Ureter (tissue), 1 donor: ENCODE data around the gene AKAP13. TPM values are rescaled to one million over a fixed set of nuclear protein-coding genes. Genes with fewer than 3 reads are reported as not detected.
A peak's percentile ranks its signal among the peaks of the same experiment; 100 is the strongest.

Experiments
- DNase-seq: peaks from one replicate; pipeline ENCODE4 v3.0.0-alpha.2; 2020; ENCODE audit warnings: low spot score
- total RNA-seq: library from RNA; stranded (reverse); gene quantifications from one replicate; pipeline ENCODE4 v1.2.4, GENCODE V29; 2023
- donor health status: DM: yes; HTN: yes; CAD: no.

AKAP13 gene
- total RNA-seq, 1 donor from 2014 or later, result 264 TPM

GRCh38 chr15:85407421-85408269 is 27.2 kb downstream of the AKAP13 start:
- DNase-seq, result no peak

- DNase-seq, result no peak
Observed at GRCh38 chr15:85408270-85408746, 27.9 kb downstream of the AKAP13 start.

- DNase-seq, result no peak
Observed at GRCh38 chr15:85412066-85412465, 31.7 kb downstream of the AKAP13 start.

GRCh38 chr15:85412956-85413854 is 32.8 kb downstream of the AKAP13 start:
- DNase-seq, result peak; percentile 66

- DNase-seq, result no peak
Observed at GRCh38 chr15:85414037-85414436, 33.6 kb downstream of the AKAP13 start.

- no peak for DNase-seq
Observed at GRCh38 chr15:85414495-85414894, 34.1 kb downstream of the AKAP13 start.

GRCh38 chr15:85414991-85415390 is 34.6 kb downstream of the AKAP13 start:
- DNase-seq, result no peak

GRCh38 chr15:85415783-85416182 is 35.4 kb downstream of the AKAP13 start:
- no peak for DNase-seq

GRCh38 chr15:85417276-85417675 is 36.9 kb downstream of the AKAP13 start:
- no peak for DNase-seq

GRCh38 chr15:85419161-85419560 is 38.8 kb downstream of the AKAP13 start:
- DNase-seq, result no peak

GRCh38 chr15:85421116-85421925 is 40.9 kb downstream of the AKAP13 start:
- DNase-seq, result no peak

GRCh38 chr15:85422607-85423006 is 42.2 kb downstream of the AKAP13 start:
- DNase-seq, result no peak

GRCh38 chr15:85423256-85423655 is 42.9 kb downstream of the AKAP13 start:
- no peak for DNase-seq

GRCh38 chr15:85424154-85424553 is 43.8 kb downstream of the AKAP13 start:
- no peak for DNase-seq

GRCh38 chr15:85426481-85426880 is 46.1 kb downstream of the AKAP13 start:
- no peak for DNase-seq

GRCh38 chr15:85427286-85428028 is 47.1 kb downstream of the AKAP13 start:
- DNase-seq, result no peak

- no peak for DNase-seq
Observed at GRCh38 chr15:85429522-85429921, 49.1 kb downstream of the AKAP13 start.

GRCh38 chr15:85430406-85431204 is 50.2 kb downstream of the AKAP13 start:
- DNase-seq, result no peak

GRCh38 chr15:85439996-85440395 is 59.6 kb downstream of the AKAP13 start:
- no peak for DNase-seq

GRCh38 chr15:85440451-85440850 is 60.0 kb downstream of the AKAP13 start:
- DNase-seq, result no peak
